HUES64 (cell line): Measurements from ENCODE around the gene SLC30A9. TPM values are rescaled to one million over a fixed set of nuclear protein-coding genes. Genes with fewer than 3 reads are reported as not detected.

Source experiments
- H3K27ac ChIP-seq: 2 replicates; pipeline ENCODE4 v1.7.0; 2013; ENCODE audit warnings: low read depth, low read length, inconsistent platforms
- H3K27me3 ChIP-seq: 2 replicates; pipeline ENCODE4 v1.6.1; 2013; ENCODE audit warnings: mild to moderate bottlenecking, low read length; ENCODE audit not compliant: insufficient read depth
- H3K36me3 ChIP-seq: 2 replicates; pipeline ENCODE4 v1.6.1; 2013; ENCODE audit warnings: mild to moderate bottlenecking, low read length; ENCODE audit not compliant: insufficient read depth
- H3K4me1 ChIP-seq: 2 replicates; pipeline ENCODE4 v1.6.1; 2013; ENCODE audit warnings: mild to moderate bottlenecking, low read length, moderate library complexity; ENCODE audit not compliant: insufficient read depth
- H3K4me3 ChIP-seq: 2 replicates; pipeline ENCODE4 v1.5.1; 2013; ENCODE audit warnings: mild to moderate bottlenecking, low read length, moderate library complexity
- H3K9ac ChIP-seq: 2 replicates; pipeline ENCODE4 v1.6.1; 2013; ENCODE audit warnings: mild to moderate bottlenecking, low read depth, low read length
- H3K9me3 ChIP-seq: 2 replicates; pipeline ENCODE4 v1.6.1; 2013; ENCODE audit warnings: low read depth, low read length; ENCODE audit not compliant: insufficient read depth
- WGBS: fragments of 150-250, 120-280 bp; methylation state at CpG from one replicate; pipeline ENCODE4 v1.1.7; 2013; ENCODE audit warnings: missing lambda C conversion rate; 5-methylcytosine and 5-hydroxymethylcytosine counted together
- polyA plus RNA-seq, 2 experiments: library from polyadenylated mRNA; stranded (reverse); fragments of 50-300 nt; gene quantifications; one replicate each; pipeline ENCODE4 v1.2.3, GENCODE V29; 2013

Gene SLC30A9
- 45.1 TPM for polyA plus RNA-seq (2013, experiment 1 of 2)
- polyA plus RNA-seq (2013, experiment 2 of 2), result 49.3 TPM

DNA sequence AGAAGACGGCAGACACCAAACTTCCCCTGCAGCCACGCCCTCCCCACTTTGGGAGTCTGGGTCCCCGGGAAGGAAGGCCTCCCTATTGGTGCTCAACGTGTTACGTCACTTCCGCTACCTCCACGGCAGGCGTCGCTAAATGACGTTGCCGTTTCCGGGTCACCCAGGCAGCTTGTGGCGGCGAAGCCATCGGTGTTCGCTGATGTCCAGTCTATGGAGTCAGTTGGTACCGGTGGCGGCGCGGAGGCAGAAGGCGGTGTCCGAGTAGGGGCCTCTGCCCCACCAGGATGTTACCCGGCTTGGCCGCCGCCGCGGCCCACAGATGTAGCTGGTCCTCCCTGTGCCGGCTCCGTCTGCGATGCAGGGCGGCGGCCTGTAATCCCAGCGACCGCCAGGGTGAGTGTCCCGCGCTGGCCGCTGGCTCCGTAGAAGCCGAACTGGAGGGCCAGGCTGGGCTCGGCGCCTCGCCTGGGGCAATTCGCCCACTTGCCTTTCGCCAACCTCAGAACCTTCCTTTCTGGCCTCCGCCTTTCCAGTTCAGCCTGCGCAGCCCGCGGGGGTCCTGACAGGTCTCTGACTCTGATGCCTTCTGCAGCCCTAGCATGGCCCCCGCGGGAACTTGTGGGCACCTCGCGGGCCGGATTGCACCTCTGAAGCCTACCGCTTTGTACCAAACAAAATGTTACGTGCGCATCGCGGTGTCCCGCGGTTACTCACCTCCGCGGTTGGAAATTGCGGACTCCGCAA lies at the start of gene SLC30A9:
TSS of gene SLC30A9 (plus strand) at position 166 of the 747 bp plus-strand sequence. CDS start at position 288, 122 bp downstream.
- H3K9ac ChIP-seq, result peak within 1 kb of the TSS; percentile 85
- H3K27me3 ChIP-seq, result no peaks in the 10 kb centered on the region
- peak within 1 kb of the TSS; percentile 74 for H3K27ac ChIP-seq
- H3K9me3 ChIP-seq, result no peaks in the 10 kb centered on the region
- no peaks in the 10 kb centered on the region for H3K36me3 ChIP-seq
- peak within 1 kb of the TSS; percentile 87 for H3K4me3 ChIP-seq
- peaks cover 18% of the 10 kb centered on the region for H3K4me1 ChIP-seq
- WGBS, result under 1% methylated on average over 64 of the region's 64 CpGs

DNA sequence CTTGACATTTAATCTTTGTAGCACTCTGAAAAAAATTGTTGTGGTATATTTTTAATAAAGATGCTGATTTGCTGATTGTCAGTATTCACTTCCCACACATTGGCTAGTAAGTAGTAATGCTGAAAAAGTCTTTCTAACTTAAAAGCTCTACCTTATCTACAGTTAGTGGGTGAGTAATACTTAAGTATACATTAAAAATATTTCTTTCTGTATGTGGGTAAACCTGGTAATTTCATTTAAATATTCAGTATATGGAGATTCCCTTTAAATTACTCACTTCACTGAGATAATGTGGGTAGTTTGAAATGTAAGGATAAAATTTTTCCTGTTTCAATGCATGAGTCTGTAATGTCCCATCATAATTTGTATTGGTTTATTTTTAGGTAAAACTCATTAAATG lies 49.5 kb upstream of the SLC30A9 start:
- no peak overlapping the region for H3K27ac ChIP-seq
- peaks cover 91% of the 10 kb centered on the region for H3K36me3 ChIP-seq
- no peaks in the 10 kb centered on the region for H3K9me3 ChIP-seq
- H3K9ac ChIP-seq, result no peak overlapping the region
- no peaks in the 10 kb centered on the region for H3K27me3 ChIP-seq
- H3K4me1 ChIP-seq, result peaks cover 17% of the 10 kb centered on the region
- H3K4me3 ChIP-seq, result no peak overlapping the region

DNA sequence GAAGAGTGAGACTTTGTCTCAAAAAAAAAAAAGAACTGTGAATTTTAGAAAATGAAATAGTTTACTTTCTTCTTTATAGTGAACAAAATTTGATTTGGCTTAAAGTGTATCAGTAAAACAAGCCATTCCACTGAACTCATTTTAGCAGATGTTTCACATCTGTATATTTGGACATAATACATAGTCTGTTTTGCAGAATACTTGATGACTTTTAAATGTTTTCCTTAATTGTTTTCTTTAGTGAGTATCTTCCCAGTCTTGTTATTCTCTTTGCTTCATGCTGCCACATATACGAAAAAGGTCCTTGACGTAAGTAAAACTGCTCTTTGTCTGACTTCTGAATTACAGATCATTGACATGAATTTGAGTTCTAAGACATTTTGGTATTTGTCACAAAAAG lies 46.8 kb upstream of the SLC30A9 start:
- Histone ChIP-seq H3K9me3 (no peaks in the 10 kb centered on the region), H3K4me3 (no peak overlapping the region), H3K9ac (no peak overlapping the region), H3K27me3 (no peaks in the 10 kb centered on the region), H3K27ac (no peak overlapping the region), H3K36me3 (peaks cover 96% of the 10 kb centered on the region), H3K4me1 (no peaks in the 10 kb centered on the region)
- WGBS, result 100% methylated on average over 2 of the region's 2 CpGs

DNA sequence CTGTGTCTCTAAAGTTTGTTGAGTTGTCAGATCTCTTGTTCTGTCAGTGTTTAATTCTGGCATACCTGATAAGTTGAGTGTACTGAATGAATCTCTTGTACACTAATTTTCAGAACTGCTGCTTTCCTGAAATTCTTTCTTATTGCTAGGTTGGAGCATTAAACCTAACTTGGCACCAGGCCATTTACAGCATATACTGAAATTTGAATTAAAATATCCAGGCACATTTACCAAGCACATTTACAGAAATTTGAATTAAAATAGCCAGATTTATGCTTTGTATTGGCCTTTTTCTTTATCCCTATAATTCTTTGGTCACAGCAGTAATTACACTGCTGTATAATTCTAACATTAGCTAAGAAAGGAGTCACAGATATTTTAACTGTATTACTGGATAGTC lies 46.2 kb upstream of the SLC30A9 start:
- Histone ChIP-seq H3K4me3 (no peak overlapping the region), H3K9ac (no peak overlapping the region), H3K4me1 (no peaks in the 10 kb centered on the region), H3K27me3 (no peaks in the 10 kb centered on the region), H3K9me3 (no peaks in the 10 kb centered on the region), H3K27ac (no peak overlapping the region), H3K36me3 (peaks cover 96% of the 10 kb centered on the region)

DNA sequence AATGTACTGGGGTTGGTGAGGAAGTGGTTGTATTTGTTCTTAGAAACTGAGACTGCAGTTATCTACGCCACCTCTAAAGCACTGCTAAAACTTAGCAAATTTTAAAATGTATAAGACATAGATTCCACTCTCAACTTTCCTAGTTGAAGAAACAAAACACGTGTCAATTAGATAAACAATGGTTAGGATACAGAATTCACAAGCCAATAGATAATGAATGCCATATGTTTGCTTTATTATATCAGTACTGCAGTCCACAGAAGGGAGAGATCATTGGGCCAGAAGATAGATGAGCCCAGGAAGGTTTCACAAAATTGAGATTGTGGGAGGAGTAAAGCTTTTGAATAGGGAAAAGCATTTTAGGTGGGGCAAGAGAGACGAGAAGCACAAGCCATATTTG lies 40.8 kb upstream of the SLC30A9 start:
- Histone ChIP-seq H3K4me1 (no peaks in the 10 kb centered on the region), H3K27me3 (no peaks in the 10 kb centered on the region), H3K4me3 (no peak overlapping the region), H3K9me3 (no peaks in the 10 kb centered on the region), H3K9ac (no peak overlapping the region), H3K36me3 (peaks cover 99% of the 10 kb centered on the region), H3K27ac (no peak overlapping the region)
- 95% methylated on average over 2 of the region's 3 CpGs for WGBS

DNA sequence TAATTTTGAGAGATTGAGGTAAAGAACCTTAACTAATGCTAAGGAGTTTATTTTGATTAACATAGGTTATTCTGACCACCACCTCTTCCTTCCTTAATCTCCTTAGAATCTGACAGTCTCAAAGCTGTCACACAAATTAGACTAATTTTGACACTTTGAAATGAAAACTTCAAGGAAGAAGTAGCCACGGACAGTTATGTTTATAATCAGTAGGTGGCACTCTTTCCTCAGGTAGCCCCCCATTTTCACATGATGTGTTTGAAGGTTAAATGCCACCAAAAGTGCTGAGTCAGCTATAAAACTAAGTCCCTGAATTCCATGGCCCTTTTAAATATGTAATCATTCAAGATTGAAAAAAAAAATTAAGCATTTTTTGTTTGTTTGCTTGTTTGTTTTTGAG lies 32.7 kb upstream of the SLC30A9 start:
- no peak overlapping the region for H3K27ac ChIP-seq
- 63% methylated on average over 1 of the region's 1 CpG for WGBS
- H3K9ac ChIP-seq, result no peak overlapping the region
- no peaks in the 10 kb centered on the region for H3K9me3 ChIP-seq
- peaks cover 32% of the 10 kb centered on the region for H3K36me3 ChIP-seq
- H3K4me1 ChIP-seq, result no peaks in the 10 kb centered on the region
- H3K27me3 ChIP-seq, result no peaks in the 10 kb centered on the region
- H3K4me3 ChIP-seq, result no peak overlapping the region

DNA sequence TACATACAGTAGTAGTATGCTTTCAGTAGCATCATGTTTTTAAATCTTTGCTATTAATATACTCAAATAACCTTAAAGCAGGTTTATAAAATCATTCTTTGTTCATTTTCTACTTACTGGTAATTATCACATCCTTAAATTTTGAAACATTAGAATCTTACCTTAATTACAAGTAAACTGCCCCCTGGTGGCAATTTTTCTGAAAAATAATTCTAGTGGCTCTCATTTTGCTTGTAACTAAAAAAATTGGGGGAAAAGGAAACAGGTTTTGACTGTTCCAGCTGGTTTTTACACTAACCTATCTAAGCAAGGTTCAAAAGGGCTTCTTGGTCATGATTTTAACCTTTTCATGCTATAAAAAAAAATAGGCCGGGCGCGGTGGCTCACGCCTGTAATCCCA lies 27.2 kb upstream of the SLC30A9 start:
- 97% methylated on average over 4 of the region's 4 CpGs for WGBS
- H3K9me3 ChIP-seq, result no peaks in the 10 kb centered on the region
- H3K36me3 ChIP-seq, result no peaks in the 10 kb centered on the region
- no peak overlapping the region for H3K4me3 ChIP-seq
- H3K9ac ChIP-seq, result no peak overlapping the region
- H3K27me3 ChIP-seq, result no peaks in the 10 kb centered on the region
- H3K4me1 ChIP-seq, result no peaks in the 10 kb centered on the region
- no peak overlapping the region for H3K27ac ChIP-seq

DNA sequence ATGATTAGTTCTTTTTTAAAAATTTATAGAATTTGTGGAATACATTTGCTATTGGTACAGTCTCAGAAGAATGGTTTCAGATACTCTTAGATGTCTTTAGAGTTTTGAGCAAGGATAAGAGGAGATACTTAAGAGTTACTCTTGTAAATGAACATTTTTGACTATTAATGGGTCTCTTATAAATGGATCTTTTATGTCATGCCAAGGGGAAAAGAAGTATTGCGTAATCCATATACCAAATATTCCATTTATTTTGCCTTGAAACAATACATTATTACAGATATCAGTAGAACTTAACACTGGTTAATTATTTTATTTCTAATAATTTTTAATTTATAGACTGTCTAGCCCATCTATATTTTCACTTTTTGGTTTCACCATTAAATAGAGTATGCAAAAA lies 25.9 kb upstream of the SLC30A9 start:
- no CpG with 5 or more reads among the region's 1 CpG for WGBS
- Histone ChIP-seq H3K27me3 (no peaks in the 10 kb centered on the region), H3K9ac (no peak overlapping the region), H3K27ac (no peak overlapping the region), H3K4me1 (no peaks in the 10 kb centered on the region), H3K36me3 (no peaks in the 10 kb centered on the region), H3K4me3 (no peak overlapping the region), H3K9me3 (0 out of 2 replicates have a peak, but pooled peaks cover 9% of the 10 kb centered on the region)

DNA sequence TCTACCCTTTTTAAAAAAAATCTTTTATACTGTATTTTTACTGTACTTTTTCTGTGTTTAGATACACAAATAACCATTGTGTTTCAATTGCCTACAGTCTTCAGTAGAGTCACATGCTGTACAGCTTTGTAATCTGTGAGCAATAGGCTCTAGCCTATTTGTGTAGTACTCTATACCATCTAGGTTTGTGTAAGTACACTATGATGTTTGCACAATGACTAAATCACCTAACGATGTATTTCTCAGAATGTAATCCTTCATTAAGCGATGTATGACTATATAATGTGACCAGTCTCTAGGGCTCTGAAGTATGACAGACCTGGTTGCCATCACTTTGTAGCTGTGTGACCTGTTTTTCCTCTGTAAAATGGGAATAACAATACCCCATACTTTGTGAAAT lies 22.9 kb upstream of the SLC30A9 start:
- Histone ChIP-seq H3K27ac (no peak overlapping the region), H3K27me3 (no peaks in the 10 kb centered on the region)
- WGBS, result 100% methylated on average over 2 of the region's 2 CpGs

DNA sequence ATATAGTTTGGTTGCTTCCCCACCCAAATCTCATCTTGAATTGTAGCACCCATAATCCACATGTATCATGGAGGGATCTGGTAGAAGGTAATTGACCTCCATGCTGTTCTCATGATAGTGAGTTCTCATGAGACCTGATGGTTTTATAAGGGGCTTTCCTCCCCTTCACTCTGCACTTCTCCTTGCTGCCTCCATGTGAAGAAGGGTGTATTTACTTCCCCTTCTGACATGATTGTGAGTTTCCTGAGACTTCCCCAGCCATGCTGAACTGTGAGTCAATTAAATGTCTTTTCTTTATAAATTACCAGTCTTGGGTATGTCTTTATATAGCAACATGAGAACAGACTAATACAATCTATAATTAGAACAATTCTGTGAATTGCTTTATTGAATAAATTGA lies 20.7 kb upstream of the SLC30A9 start:
- no peak overlapping the region for H3K27ac ChIP-seq
- H3K27me3 ChIP-seq, result no peaks in the 10 kb centered on the region
- H3K36me3 ChIP-seq, result no peaks in the 10 kb centered on the region
- no peak overlapping the region for H3K9ac ChIP-seq
- H3K9me3 ChIP-seq, result peaks cover 12% of the 10 kb centered on the region; the same call in 1 of the 2 replicates
- no peaks in the 10 kb centered on the region for H3K4me1 ChIP-seq
- H3K4me3 ChIP-seq, result no peak overlapping the region

More for the DNA sequence above, 22.9 kb upstream of the SLC30A9 start:
- Histone ChIP-seq H3K9me3 (peaks cover 12% of the 10 kb centered on the region; the same call in 1 of the 2 replicates), H3K36me3 (no peaks in the 10 kb centered on the region), H3K9ac (no peak overlapping the region), H3K4me3 (no peak overlapping the region), H3K4me1 (no peaks in the 10 kb centered on the region)

DNA sequence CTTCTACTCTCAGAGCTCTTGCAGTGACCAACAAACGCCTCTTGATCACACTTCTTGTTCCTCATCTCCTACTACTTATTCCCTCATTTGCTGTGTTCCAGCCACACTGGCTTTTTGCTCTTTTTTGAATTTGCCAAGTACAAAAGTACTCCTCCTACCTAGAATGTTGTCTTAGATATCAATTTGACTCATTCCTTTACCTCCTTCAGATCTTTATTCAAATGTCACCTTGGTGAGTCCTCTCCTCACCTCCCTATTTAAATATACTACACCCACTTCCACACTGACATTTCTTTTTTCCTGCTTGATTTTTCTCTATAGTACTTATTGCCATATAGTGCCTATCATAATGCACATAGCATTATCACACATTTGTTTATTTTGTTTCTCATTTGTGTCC lies 15.0 kb upstream of the SLC30A9 start:
- WGBS, result 93% methylated on average over 1 of the region's 1 CpG
- no peaks in the 10 kb centered on the region for H3K27me3 ChIP-seq
- H3K4me3 ChIP-seq, result no peak overlapping the region
- no peak overlapping the region for H3K27ac ChIP-seq
- no peaks in the 10 kb centered on the region for H3K36me3 ChIP-seq
- H3K9me3 ChIP-seq, result no peaks in the 10 kb centered on the region; the same call in 1 of the 2 replicates
- H3K9ac ChIP-seq, result no peak overlapping the region
- H3K4me1 ChIP-seq, result peaks cover 9% of the 10 kb centered on the region
